ENCODE results near the gene TCEA3.

The TCEA3 gene

GRCh38 chr1:23433122-23433521 is 8.6 kb upstream of the TCEA3 start:
- DNase-seq: no peak
- no peaks in the 10 kb centered on the region for H3K9me2 ChIP-seq (replicated peaks; ENCODE audit: insufficient read depth, low read length)
- TF ChIP-seq CTCF (IDR thresholded peaks at IDR 0.05; ENCODE audit: low read length): no peak
- TF ChIP-seq EZH2 (optimal IDR thresholded peaks at IDR 0.05; ENCODE audit: low read depth, low read length): no peak
- no peak for TF ChIP-seq EZH2phosphoT487 (IDR thresholded peaks at IDR 0.05; ENCODE audit: low read length)
- H3K27me3 ChIP-seq (replicated peaks; ENCODE audit: insufficient read depth, low read length): peaks cover 4% of the 10 kb centered on the region; the same call in 1 of the 2 replicates
- H4K20me1 ChIP-seq (ENCODE audit: insufficient read depth, low read length): no peaks in the 10 kb centered on the region
- no peaks in the 10 kb centered on the region for H3K4me1 ChIP-seq (ENCODE audit: low read length)
- no peaks in the 10 kb centered on the region for H3K9me3 ChIP-seq (replicated peaks; ENCODE audit: insufficient read depth, low read length)
- no peak overlapping the region for H2AFZ ChIP-seq (ENCODE audit: low read length)
- H3F3A ChIP-seq (ENCODE audit: insufficient read depth, low read length): no peaks in the 10 kb centered on the region
- H3K4me3 ChIP-seq (ENCODE audit: low read length): no peak overlapping the region
- no peaks in the 10 kb centered on the region for H3K36me3 ChIP-seq (replicated peaks; ENCODE audit: insufficient read depth, low read length)
- no peak overlapping the region for H3K4me2 ChIP-seq (ENCODE audit: low read depth, low read length)
- no peak overlapping the region for H3K27ac ChIP-seq (ENCODE audit: low read length)
- no peaks in the 10 kb centered on the region for H3K79me2 ChIP-seq (ENCODE audit: low read length)
- H3K9ac ChIP-seq (ENCODE audit: low read length): no peak overlapping the region

GRCh38 chr1:23431431-23431830 is 6.9 kb upstream of the TCEA3 start:
- Histone ChIP-seq H3K4me3 (ENCODE audit: low read length) (no peak overlapping the region), H3K79me2 (ENCODE audit: low read length) (no peaks in the 10 kb centered on the region), H3K4me1 (ENCODE audit: low read length) (no peaks in the 10 kb centered on the region), H3K9me2 (replicated peaks; ENCODE audit: insufficient read depth, low read length) (no peaks in the 10 kb centered on the region), H3K9ac (ENCODE audit: low read length) (no peak overlapping the region), H2AFZ (ENCODE audit: low read length) (no peak overlapping the region), H4K20me1 (ENCODE audit: insufficient read depth, low read length) (no peaks in the 10 kb centered on the region), H3F3A (ENCODE audit: insufficient read depth, low read length) (no peaks in the 10 kb centered on the region), H3K9me3 (replicated peaks; ENCODE audit: insufficient read depth, low read length) (no peaks in the 10 kb centered on the region), H3K4me2 (ENCODE audit: low read depth, low read length) (no peak overlapping the region), H3K27me3 (replicated peaks; ENCODE audit: insufficient read depth, low read length) (peaks cover 8% of the 10 kb centered on the region; the same call in 1 of the 2 replicates), H3K36me3 (replicated peaks; ENCODE audit: insufficient read depth, low read length) (no peaks in the 10 kb centered on the region), H3K27ac (ENCODE audit: low read length) (no peak overlapping the region)
- no peak for DNase-seq
- TF ChIP-seq EZH2 (optimal IDR thresholded peaks at IDR 0.05; ENCODE audit: low read depth, low read length): no peak
- no peak for TF ChIP-seq CTCF (IDR thresholded peaks at IDR 0.05; ENCODE audit: low read length)
- TF ChIP-seq EZH2phosphoT487 (IDR thresholded peaks at IDR 0.05; ENCODE audit: low read length): no peak

- H3K27ac ChIP-seq (ENCODE audit: low read length): no peak overlapping the region
- no peaks in the 10 kb centered on the region for H3K79me2 ChIP-seq (ENCODE audit: low read length)
- no peak overlapping the region for H3K4me2 ChIP-seq (ENCODE audit: low read depth, low read length)
- H3K27me3 ChIP-seq (replicated peaks; ENCODE audit: insufficient read depth, low read length): peaks cover 13% of the 10 kb centered on the region; the same call in 1 of the 2 replicates
- no peak for DNase-seq
- H2AFZ ChIP-seq (ENCODE audit: low read length): no peak overlapping the region
- no peaks in the 10 kb centered on the region for H3F3A ChIP-seq (ENCODE audit: insufficient read depth, low read length)
- no peaks in the 10 kb centered on the region for H4K20me1 ChIP-seq (ENCODE audit: insufficient read depth, low read length)
- no peaks in the 10 kb centered on the region for H3K36me3 ChIP-seq (replicated peaks; ENCODE audit: insufficient read depth, low read length)
- H3K4me1 ChIP-seq (ENCODE audit: low read length): no peaks in the 10 kb centered on the region
- H3K4me3 ChIP-seq (ENCODE audit: low read length): no peak overlapping the region
- no peak for TF ChIP-seq EZH2phosphoT487 (IDR thresholded peaks at IDR 0.05; ENCODE audit: low read length)
- no peak for TF ChIP-seq CTCF (IDR thresholded peaks at IDR 0.05; ENCODE audit: low read length)
- TF ChIP-seq EZH2 (optimal IDR thresholded peaks at IDR 0.05; ENCODE audit: low read depth, low read length): no peak
- no peaks in the 10 kb centered on the region for H3K9me3 ChIP-seq (replicated peaks; ENCODE audit: insufficient read depth, low read length)
- no peaks in the 10 kb centered on the region for H3K9me2 ChIP-seq (replicated peaks; ENCODE audit: insufficient read depth, low read length)
- no peak overlapping the region for H3K9ac ChIP-seq (ENCODE audit: low read length)
These were observed 6.3 kb upstream of the TCEA3 start for GRCh38 chr1:23430803-23431202.
